Measurements from ENCODE around the gene BRINP3. TPM values are rescaled to one million over a fixed set of nuclear protein-coding genes. Genes with fewer than 3 reads are reported as not detected.

BRINP3 gene
- total RNA-seq, 1 donor from 2014 or later = not detected

- intact Hi-C loops (cut with micrococcal nuclease) = no loop called here
- Mint-ChIP-seq H3K4me1 (no peaks in the 10 kb centered on the region), H3K36me3 (ENCODE audit: low read depth) (no peaks in the 10 kb centered on the region), H3K9me3 (no peaks in the 10 kb centered on the region), H3K27ac (no peak overlapping the region), H3K27me3 (no peaks in the 10 kb centered on the region), H3K4me3 (no peak overlapping the region)
- no peak for DNase-seq
- ChIA-PET POLR2A (no interaction called here), CTCF (no interaction called here)
- no peak for ATAC-seq (ENCODE audit: low read depth)
- TF ChIP-seq CTCF (IDR thresholded peaks at IDR 0.05) = no peak
These were observed 204.5 kb downstream of the BRINP3 start for GRCh38 chr1:190273161-190273560.

DNA sequence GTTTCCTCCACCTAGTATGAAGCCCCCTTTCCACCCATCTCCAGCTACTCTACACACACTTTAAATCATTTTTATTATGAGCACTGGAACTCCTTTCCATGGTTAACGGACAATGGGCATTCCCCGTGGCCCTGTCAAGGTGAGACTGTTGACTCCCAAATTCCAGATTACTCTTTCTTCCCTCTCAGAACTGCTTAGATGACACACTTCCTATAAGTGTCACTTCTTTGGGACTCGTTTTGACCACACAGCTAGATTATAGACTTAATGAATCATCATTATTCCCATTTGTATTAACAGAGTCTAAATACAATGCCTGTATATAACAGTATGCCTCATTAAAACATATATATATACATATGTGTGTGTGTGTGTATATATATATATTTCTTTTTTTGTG is 215.1 kb downstream of the BRINP3 start:
- DNase-seq (no peak), ATAC-seq (ENCODE audit: low read depth) (no peak)
- POLR2A ChIA-PET = no interaction called here
- intact Hi-C loops (cut with micrococcal nuclease) = no loop called here
- CTCF ChIA-PET = no interaction called here
- Mint-ChIP-seq H3K4me3 (no peak overlapping the region), H3K4me1 (no peaks in the 10 kb centered on the region), H3K27me3 (no peaks in the 10 kb centered on the region), H3K9me3 (peaks cover 10% of the 10 kb centered on the region), H3K27ac (no peak overlapping the region), H3K36me3 (ENCODE audit: low read depth) (no peaks in the 10 kb centered on the region)
- no peak for TF ChIP-seq CTCF (IDR thresholded peaks at IDR 0.05)

DNA sequence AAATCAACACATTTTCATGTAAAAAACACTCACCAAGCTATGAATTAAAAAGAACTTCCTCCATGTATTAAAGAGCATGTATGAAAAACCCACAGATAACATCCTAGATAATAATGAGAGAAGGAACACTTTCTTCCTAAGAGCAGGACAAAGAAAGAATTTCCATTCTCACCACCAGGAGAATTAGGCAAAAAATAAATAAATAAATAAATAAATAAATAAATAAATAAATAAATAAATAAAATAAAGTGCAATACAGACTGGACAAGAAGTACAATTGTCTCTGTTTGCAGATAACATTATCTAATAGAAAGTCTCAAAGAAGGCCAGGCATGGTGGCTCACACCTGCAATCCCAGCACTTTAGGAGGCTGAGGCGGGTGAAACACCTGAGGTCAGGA is 218.2 kb downstream of the BRINP3 start:
- POLR2A ChIA-PET = no interaction called here
- Mint-ChIP-seq H3K4me1 (no peaks in the 10 kb centered on the region), H3K9me3 (peaks cover 17% of the 10 kb centered on the region), H3K4me3 (no peak overlapping the region), H3K27me3 (no peaks in the 10 kb centered on the region), H3K27ac (no peak overlapping the region), H3K36me3 (ENCODE audit: low read depth) (no peaks in the 10 kb centered on the region)
- DNase-seq (no peak), ATAC-seq (ENCODE audit: low read depth) (no peak)
- intact Hi-C loops (cut with micrococcal nuclease) = no loop called here
- no peak for TF ChIP-seq CTCF (IDR thresholded peaks at IDR 0.05)
- CTCF ChIA-PET = no interaction called here

- H3K27me3 Mint-ChIP-seq = no peaks in the 10 kb centered on the region
- H3K4me3 Mint-ChIP-seq = no peak overlapping the region
- no peak for DNase-seq
- no peak overlapping the region for H3K27ac Mint-ChIP-seq
- POLR2A ChIA-PET = no interaction called here
- no peaks in the 10 kb centered on the region for H3K4me1 Mint-ChIP-seq
- intact Hi-C loops (cut with micrococcal nuclease) = no loop called here
- CTCF ChIA-PET = no interaction called here
- no peak for TF ChIP-seq CTCF (IDR thresholded peaks at IDR 0.05)
- no peaks in the 10 kb centered on the region for H3K36me3 Mint-ChIP-seq (ENCODE audit: low read depth)
- no peak for ATAC-seq (ENCODE audit: low read depth)
- H3K9me3 Mint-ChIP-seq = peaks cover 12% of the 10 kb centered on the region
These were observed 219.7 kb downstream of the BRINP3 start for GRCh38 chr1:190258003-190258402.

- intact Hi-C loops (cut with micrococcal nuclease) = no loop called here
- Mint-ChIP-seq H3K27me3 (no peaks in the 10 kb centered on the region), H3K4me1 (no peaks in the 10 kb centered on the region), H3K27ac (no peak overlapping the region), H3K9me3 (peaks cover 10% of the 10 kb centered on the region), H3K36me3 (ENCODE audit: low read depth) (no peaks in the 10 kb centered on the region), H3K4me3 (no peak overlapping the region)
- no peak for TF ChIP-seq CTCF (IDR thresholded peaks at IDR 0.05)
- ChIA-PET POLR2A (no interaction called here), CTCF (no interaction called here)
- no peak for ATAC-seq (ENCODE audit: low read depth)
- DNase-seq = no peak
These were observed 225.6 kb downstream of the BRINP3 start for GRCh38 chr1:190252046-190252445.
